Liver (tissue), 9 donors: ENCODE data around the gene SUSD4. TPM values are rescaled to one million over a fixed set of nuclear protein-coding genes. Genes with fewer than 3 reads are reported as not detected.

Experiments used
- DNase-seq: peaks from one replicate; pipeline ENCODE4 v3.0.0-alpha.2; 2017; ENCODE audit warnings: low spot score
- H3K27ac ChIP-seq, 2 donors: one replicate each; pipeline ENCODE4 v1.7.0; 2013; ENCODE audit warnings: inconsistent platforms in 2 of 2, low read length in 2 of 2, control low read depth in 1 of 2, low read depth in 1 of 2, mild to moderate bottlenecking in 1 of 2
- H3K27me3 ChIP-seq, 4 donors: one replicate each; pipeline versions ENCODE4 v1.6.1 to v1.7.0; 2013; ENCODE audit warnings: low read length in 3 of 4, inconsistent platforms in 1 of 4, mild to moderate bottlenecking in 1 of 4, moderate library complexity in 1 of 4; ENCODE audit not compliant: control insufficient read depth in 4 of 4, insufficient read depth in 4 of 4
- H3K36me3 ChIP-seq, 4 donors: one replicate each; pipeline versions ENCODE4 v1.6.1 to v1.7.0; 2013; ENCODE audit warnings: low read length in 3 of 4, mild to moderate bottlenecking in 3 of 4, low read depth in 1 of 4, moderate library complexity in 1 of 4; ENCODE audit not compliant: control insufficient read depth in 4 of 4, insufficient read depth in 3 of 4
- H3K4me1 ChIP-seq, 4 donors: one replicate each; pipeline versions ENCODE4 v1.6.1 to v1.7.0; 2013; ENCODE audit warnings: low read length in 3 of 4, mild to moderate bottlenecking in 3 of 4, moderate library complexity in 1 of 4; ENCODE audit not compliant: control insufficient read depth in 4 of 4, insufficient read depth in 4 of 4
- H3K4me3 ChIP-seq, 3 donors: one replicate each; pipeline versions ENCODE4 v1.6.1 to v1.7.0; 2013; ENCODE audit warnings: low read length in 3 of 3, control low read depth in 1 of 3, low read depth in 1 of 3, mild to moderate bottlenecking in 1 of 3
- H3K9ac ChIP-seq, 2 donors: one replicate each; pipeline ENCODE4 v1.7.0; 2013; ENCODE audit warnings: low read length in 2 of 2, mild to moderate bottlenecking in 2 of 2, moderate library complexity in 2 of 2, control low read depth in 1 of 2, low read depth in 1 of 2
- H3K9me3 ChIP-seq, 4 donors: one replicate each; pipeline versions ENCODE4 v1.6.1 to v1.7.0; 2013; ENCODE audit warnings: low read length in 3 of 4; ENCODE audit not compliant: control insufficient read depth in 4 of 4
- EGR1 ChIP-seq, 2 donors: IDR thresholded peaks; 2 replicates each; pipeline ENCODE4 v1.6.1; 2016 to 2018; ENCODE audit warnings: antibody characterized with exemption in 2 of 2, low read depth in 2 of 2
- FOXA1 ChIP-seq: IDR thresholded peaks from 2 replicates; pipeline ENCODE4 v1.6.1; 2016; ENCODE audit warnings: antibody characterized with exemption
- FOXA2 ChIP-seq: IDR thresholded peaks from 2 replicates; pipeline ENCODE4 v1.6.1; 2016; ENCODE audit warnings: antibody characterized with exemption
- GABPA ChIP-seq, 2 donors: IDR thresholded peaks in 1 of 2; conservative IDR thresholded peaks in 1 of 2; 2 replicates each; pipeline ENCODE4 v1.6.1; 2016; ENCODE audit warnings: antibody characterized with exemption in 2 of 2, mild to moderate bottlenecking in 1 of 2, moderate library complexity in 1 of 2
- HNF4A ChIP-seq, 2 donors: conservative IDR thresholded peaks; 2 replicates each; pipeline ENCODE4 v1.6.1; 2016; ENCODE audit warnings: antibody characterized with exemption in 2 of 2, mild to moderate bottlenecking in 2 of 2
- HNF4G ChIP-seq: IDR thresholded peaks from 2 replicates; pipeline ENCODE4 v1.6.1; 2016; ENCODE audit warnings: antibody characterized with exemption
- JUND ChIP-seq, 2 donors: IDR thresholded peaks; 2 replicates each; pipeline ENCODE4 v1.6.1; 2016; ENCODE audit warnings: antibody characterized with exemption in 2 of 2
- NR2F2 ChIP-seq: IDR thresholded peaks from 2 replicates; pipeline ENCODE4 v1.6.1; 2016; ENCODE audit warnings: antibody characterized with exemption
- RAD21 ChIP-seq, 2 donors: IDR thresholded peaks; 2 replicates each; pipeline ENCODE4 v1.6.1; 2016; ENCODE audit warnings: antibody characterized with exemption in 2 of 2, mild to moderate bottlenecking in 2 of 2
- RXRA ChIP-seq, 2 donors: IDR thresholded peaks; 2 replicates each; pipeline ENCODE4 v1.6.1; 2017 to 2018; ENCODE audit warnings: antibody characterized with exemption in 2 of 2, mild to moderate bottlenecking in 1 of 2
- SP1 ChIP-seq: IDR thresholded peaks from 2 replicates; pipeline ENCODE4 v1.6.1; 2018; ENCODE audit warnings: antibody characterized with exemption, mild to moderate bottlenecking
- TAF1 ChIP-seq: conservative IDR thresholded peaks from 2 replicates; pipeline ENCODE4 v1.6.1; 2016; ENCODE audit warnings: antibody characterized with exemption, mild to moderate bottlenecking
- YY1 ChIP-seq: IDR thresholded peaks from 2 replicates; pipeline ENCODE4 v1.6.1; 2016; ENCODE audit warnings: antibody characterized with exemption, mild to moderate bottlenecking
- WGBS: extraction: QIAGEN DNeasy Blood & Tissue Kit; methylation state at CpG from one replicate; pipeline ENCODE4 v1.1.7; 2013; 5-methylcytosine and 5-hydroxymethylcytosine counted together
- polyA plus RNA-seq, 2 donors: library from polyadenylated mRNA; stranded (reverse) in 1 of 2; unstranded in 1 of 2; fragments of 200-250 nt in 1 of 2; fragments of >200 nt in 1 of 2; fragmentation: Nextera tagmentation in 1 of 2; extraction: Ambion mirVana in 1 of 2; gene quantifications; one replicate each; pipeline versions ENCODE4 v1.2.1 to v1.2.3, GENCODE V29; 2013 to 2015
- total RNA-seq, 2 donors: library from RNA; depleted of rRNA; stranded (reverse); fragments of >200 nt; gene quantifications; one replicate each; pipeline ENCODE4 v1.2.3, GENCODE V29; 2014
- TF ChIP-seq, protein P1 (sequence below): IDR thresholded peaks from 2 replicates; pipeline ENCODE4 v1.6.1; 2016; ENCODE audit warnings: antibody characterized with exemption
- TF ChIP-seq, protein P2 (sequence below): IDR thresholded peaks from 2 replicates; pipeline ENCODE4 v1.6.1; 2016; ENCODE audit warnings: antibody characterized with exemption, mild to moderate bottlenecking
- TF ChIP-seq, protein P3 (sequence below): IDR thresholded peaks from 2 replicates; pipeline ENCODE4 v1.6.1; 2016; ENCODE audit warnings: antibody characterized with exemption
- TF ChIP-seq, protein P4 (sequence below): IDR thresholded peaks from 2 replicates; pipeline ENCODE4 v1.6.1; 2016; ENCODE audit warnings: antibody characterized with exemption
- TF ChIP-seq, protein P5 (sequence below): fragments of 150-350 bp; IDR thresholded peaks from 2 replicates; pipeline ENCODE4 v1.5.1; 2017; ENCODE audit warnings: improper control_type of control experiment, low read depth, low read length; ENCODE audit not compliant: missing input control
- donor health status: healthy.
- donor health status: healthy.
- donor health status: healthy.
- donor health status: healthy.
- donor health status: healthy.

The SUSD4 gene
- total and polyA plus RNA-seq, 4 donors: 1.1 to 3.8 (median 1.8) TPM

DNA sequence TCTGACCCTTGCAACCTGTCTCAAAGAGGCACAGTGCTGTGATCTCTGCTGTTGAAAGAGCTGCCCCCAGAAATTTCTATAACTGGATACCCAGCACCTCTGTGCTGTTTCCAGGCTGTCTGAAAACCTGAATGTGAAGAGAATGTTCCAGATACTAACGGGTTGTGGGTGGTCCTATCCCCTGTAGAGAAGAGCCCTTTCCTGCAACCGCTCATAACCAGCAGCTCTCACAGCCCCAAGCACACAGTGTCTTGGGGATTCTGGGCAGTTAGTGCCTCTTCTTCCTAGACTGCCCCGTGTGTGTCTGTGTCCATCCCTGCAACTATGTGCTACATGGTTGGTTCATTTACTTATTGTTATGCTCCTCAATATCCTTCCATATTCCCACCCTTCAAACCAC is 104.5 kb downstream of the SUSD4 start (continued):
- TF ChIP-seq, protein P1, sequence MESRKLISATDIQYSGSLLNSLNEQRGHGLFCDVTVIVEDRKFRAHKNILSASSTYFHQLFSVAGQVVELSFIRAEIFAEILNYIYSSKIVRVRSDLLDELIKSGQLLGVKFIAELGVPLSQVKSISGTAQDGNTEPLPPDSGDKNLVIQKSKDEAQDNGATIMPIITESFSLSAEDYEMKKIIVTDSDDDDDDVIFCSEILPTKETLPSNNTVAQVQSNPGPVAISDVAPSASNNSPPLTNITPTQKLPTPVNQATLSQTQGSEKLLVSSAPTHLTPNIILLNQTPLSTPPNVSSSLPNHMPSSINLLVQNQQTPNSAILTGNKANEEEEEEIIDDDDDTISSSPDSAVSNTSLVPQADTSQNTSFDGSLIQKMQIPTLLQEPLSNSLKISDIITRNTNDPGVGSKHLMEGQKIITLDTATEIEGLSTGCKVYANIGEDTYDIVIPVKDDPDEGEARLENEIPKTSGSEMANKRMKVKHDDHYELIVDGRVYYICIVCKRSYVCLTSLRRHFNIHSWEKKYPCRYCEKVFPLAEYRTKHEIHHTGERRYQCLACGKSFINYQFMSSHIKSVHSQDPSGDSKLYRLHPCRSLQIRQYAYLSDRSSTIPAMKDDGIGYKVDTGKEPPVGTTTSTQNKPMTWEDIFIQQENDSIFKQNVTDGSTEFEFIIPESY: no peak
- TF ChIP-seq RAD21 (IDR thresholded peaks at IDR 0.05): no peak
- no peak for TF ChIP-seq TAF1
- no peak for TF ChIP-seq FOXA2
- no peak for TF ChIP-seq YY1
- TF ChIP-seq SP1: no peak
- TF ChIP-seq GABPA (IDR thresholded peaks at IDR 0.05 in 1 of 2, conservative IDR thresholded peaks at IDR 0.05 in 1 of 2): no peak

DNA sequence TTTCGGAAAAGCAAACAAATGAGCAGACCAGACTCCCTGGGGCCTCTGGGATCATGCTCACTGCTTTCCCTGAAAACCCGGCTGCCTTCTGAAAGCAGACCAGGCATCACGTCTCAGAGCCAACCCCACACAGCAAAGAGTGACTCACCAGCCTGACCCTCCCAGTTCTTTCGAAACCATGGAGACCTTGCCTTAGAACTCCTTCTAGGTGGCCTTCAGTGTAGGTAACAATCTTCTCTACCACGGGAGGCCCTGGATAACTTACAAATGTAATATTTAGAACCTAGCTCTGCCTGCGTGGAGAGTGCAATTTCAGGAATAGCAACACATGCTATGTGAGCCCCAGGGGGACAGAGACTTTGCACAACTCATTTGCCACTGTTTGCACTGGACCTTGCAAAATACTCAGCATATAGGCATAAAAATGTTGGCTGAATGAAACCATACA is 105.2 kb downstream of the SUSD4 start:
- H3K4me3 ChIP-seq: no peak overlapping the region
- TF ChIP-seq RAD21 (IDR thresholded peaks at IDR 0.05) (no peak), FOXA2 (no peak)
- TF ChIP-seq, protein P2, sequence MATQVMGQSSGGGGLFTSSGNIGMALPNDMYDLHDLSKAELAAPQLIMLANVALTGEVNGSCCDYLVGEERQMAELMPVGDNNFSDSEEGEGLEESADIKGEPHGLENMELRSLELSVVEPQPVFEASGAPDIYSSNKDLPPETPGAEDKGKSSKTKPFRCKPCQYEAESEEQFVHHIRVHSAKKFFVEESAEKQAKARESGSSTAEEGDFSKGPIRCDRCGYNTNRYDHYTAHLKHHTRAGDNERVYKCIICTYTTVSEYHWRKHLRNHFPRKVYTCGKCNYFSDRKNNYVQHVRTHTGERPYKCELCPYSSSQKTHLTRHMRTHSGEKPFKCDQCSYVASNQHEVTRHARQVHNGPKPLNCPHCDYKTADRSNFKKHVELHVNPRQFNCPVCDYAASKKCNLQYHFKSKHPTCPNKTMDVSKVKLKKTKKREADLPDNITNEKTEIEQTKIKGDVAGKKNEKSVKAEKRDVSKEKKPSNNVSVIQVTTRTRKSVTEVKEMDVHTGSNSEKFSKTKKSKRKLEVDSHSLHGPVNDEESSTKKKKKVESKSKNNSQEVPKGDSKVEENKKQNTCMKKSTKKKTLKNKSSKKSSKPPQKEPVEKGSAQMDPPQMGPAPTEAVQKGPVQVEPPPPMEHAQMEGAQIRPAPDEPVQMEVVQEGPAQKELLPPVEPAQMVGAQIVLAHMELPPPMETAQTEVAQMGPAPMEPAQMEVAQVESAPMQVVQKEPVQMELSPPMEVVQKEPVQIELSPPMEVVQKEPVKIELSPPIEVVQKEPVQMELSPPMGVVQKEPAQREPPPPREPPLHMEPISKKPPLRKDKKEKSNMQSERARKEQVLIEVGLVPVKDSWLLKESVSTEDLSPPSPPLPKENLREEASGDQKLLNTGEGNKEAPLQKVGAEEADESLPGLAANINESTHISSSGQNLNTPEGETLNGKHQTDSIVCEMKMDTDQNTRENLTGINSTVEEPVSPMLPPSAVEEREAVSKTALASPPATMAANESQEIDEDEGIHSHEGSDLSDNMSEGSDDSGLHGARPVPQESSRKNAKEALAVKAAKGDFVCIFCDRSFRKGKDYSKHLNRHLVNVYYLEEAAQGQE: no peak
- peak; percentile 29 for DNase-seq
- H3K27ac ChIP-seq: no peak overlapping the region
- no peaks in the 10 kb centered on the region for H3K9me3 ChIP-seq
- 83% methylated on average over 6 of the region's 6 CpGs for WGBS
- no peaks in the 10 kb centered on the region for H3K4me1 ChIP-seq
- H3K9ac ChIP-seq: no peak overlapping the region
- no peaks in the 10 kb centered on the region for H3K36me3 ChIP-seq
- H3K27me3 ChIP-seq: no peaks in the 10 kb centered on the region

DNA sequence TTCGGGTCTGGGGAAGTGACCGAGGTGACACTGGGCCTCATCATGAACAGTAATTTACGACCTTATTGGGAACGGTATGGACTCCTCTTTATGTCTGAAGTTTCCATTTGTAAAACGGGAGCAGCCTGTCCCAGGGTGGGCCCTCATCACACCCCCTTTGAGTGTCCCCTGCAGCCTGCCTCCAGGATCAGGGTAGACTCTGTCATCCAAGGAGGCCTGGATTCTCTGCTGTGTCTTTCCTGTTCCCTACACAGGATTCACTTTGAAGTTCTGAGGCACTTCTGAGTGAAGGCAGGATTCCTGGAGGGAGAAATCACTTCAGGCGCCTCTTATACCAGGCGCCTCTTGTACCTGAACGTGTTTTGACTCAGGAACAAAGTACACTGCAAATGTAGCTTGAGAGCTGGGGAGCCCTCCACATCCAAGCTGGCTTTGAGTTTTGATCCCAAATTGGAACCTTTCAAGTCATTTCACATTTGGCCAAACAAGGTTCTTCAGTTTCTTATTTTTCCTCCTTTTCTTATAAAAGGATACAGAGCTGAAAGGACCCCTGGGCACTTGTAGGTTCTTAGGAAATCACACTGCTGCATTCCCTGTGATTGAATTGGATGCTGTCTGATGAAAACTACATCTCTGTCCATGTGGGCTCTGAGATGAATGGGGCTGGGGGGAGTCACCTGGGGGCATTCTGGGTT is 106.0 kb downstream of the SUSD4 start:
- WGBS: 92% methylated on average over 8 of the region's 8 CpGs
- H3K4me3 ChIP-seq: no peak overlapping the region
- DNase-seq: peak; percentile 28
- TF ChIP-seq NR2F2 (no peak), SP1 (no peak), HNF4G (no peak), EGR1 (IDR thresholded peaks at IDR 0.05; ENCODE audit: low read depth in 2 of 2) (no peak), RXRA (IDR thresholded peaks at IDR 0.05) (no peak), GABPA (IDR thresholded peaks at IDR 0.05 in 1 of 2, conservative IDR thresholded peaks at IDR 0.05 in 1 of 2) (no peak), FOXA1 (no peak), FOXA2 (no peak), RAD21 (IDR thresholded peaks at IDR 0.05) (no peak), JUND (IDR thresholded peaks at IDR 0.05) (no peak), TAF1 (no peak), YY1 (no peak), HNF4A (conservative IDR thresholded peaks at IDR 0.05) (no peak)
- TF ChIP-seq, protein P1: no peak
- TF ChIP-seq, protein P3, sequence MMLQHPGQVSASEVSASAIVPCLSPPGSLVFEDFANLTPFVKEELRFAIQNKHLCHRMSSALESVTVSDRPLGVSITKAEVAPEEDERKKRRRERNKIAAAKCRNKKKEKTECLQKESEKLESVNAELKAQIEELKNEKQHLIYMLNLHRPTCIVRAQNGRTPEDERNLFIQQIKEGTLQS: no peak
- TF ChIP-seq, protein P4, sequence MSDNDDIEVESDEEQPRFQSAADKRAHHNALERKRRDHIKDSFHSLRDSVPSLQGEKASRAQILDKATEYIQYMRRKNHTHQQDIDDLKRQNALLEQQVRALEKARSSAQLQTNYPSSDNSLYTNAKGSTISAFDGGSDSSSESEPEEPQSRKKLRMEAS: no peak
- TF ChIP-seq, protein P5, sequence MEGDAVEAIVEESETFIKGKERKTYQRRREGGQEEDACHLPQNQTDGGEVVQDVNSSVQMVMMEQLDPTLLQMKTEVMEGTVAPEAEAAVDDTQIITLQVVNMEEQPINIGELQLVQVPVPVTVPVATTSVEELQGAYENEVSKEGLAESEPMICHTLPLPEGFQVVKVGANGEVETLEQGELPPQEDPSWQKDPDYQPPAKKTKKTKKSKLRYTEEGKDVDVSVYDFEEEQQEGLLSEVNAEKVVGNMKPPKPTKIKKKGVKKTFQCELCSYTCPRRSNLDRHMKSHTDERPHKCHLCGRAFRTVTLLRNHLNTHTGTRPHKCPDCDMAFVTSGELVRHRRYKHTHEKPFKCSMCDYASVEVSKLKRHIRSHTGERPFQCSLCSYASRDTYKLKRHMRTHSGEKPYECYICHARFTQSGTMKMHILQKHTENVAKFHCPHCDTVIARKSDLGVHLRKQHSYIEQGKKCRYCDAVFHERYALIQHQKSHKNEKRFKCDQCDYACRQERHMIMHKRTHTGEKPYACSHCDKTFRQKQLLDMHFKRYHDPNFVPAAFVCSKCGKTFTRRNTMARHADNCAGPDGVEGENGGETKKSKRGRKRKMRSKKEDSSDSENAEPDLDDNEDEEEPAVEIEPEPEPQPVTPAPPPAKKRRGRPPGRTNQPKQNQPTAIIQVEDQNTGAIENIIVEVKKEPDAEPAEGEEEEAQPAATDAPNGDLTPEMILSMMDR: no peak

More for the DNA sequence above, 106.0 kb downstream of the SUSD4 start:
- Histone ChIP-seq H3K9me3 (no peaks in the 10 kb centered on the region), H3K27ac (no peak overlapping the region), H3K27me3 (no peaks in the 10 kb centered on the region), H3K36me3 (no peaks in the 10 kb centered on the region), H3K4me1 (no peaks in the 10 kb centered on the region), H3K9ac (no peak overlapping the region)
